ENCODE results near the gene FGF14.

DNA sequence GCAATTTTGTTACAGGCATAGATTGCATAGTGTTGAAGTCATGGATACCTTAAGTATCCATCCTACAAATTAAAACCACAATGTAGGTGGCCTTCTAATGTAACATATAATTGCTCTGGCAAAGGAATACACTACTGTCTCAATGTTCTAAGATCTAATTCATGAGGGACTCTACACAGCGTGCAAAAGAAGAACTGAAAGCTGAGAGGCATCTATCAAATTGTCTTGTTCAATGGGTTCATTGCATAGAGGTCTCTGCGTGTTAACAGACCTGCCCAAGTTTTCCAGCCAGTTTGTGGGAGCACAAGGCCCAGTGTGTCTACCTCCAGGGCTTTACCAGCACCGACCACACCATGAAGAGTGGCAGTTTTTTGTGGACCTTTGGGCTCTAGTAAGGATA lies 498.0 kb downstream of the FGF14 start:
- TF ChIP-seq, protein P1, sequence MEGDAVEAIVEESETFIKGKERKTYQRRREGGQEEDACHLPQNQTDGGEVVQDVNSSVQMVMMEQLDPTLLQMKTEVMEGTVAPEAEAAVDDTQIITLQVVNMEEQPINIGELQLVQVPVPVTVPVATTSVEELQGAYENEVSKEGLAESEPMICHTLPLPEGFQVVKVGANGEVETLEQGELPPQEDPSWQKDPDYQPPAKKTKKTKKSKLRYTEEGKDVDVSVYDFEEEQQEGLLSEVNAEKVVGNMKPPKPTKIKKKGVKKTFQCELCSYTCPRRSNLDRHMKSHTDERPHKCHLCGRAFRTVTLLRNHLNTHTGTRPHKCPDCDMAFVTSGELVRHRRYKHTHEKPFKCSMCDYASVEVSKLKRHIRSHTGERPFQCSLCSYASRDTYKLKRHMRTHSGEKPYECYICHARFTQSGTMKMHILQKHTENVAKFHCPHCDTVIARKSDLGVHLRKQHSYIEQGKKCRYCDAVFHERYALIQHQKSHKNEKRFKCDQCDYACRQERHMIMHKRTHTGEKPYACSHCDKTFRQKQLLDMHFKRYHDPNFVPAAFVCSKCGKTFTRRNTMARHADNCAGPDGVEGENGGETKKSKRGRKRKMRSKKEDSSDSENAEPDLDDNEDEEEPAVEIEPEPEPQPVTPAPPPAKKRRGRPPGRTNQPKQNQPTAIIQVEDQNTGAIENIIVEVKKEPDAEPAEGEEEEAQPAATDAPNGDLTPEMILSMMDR (IDR thresholded peaks at IDR 0.05) = no peak
- no peak for TF ChIP-seq EP300 (IDR thresholded peaks at IDR 0.05)
